ENCODE results near the gene ZBTB24. TPM values are rescaled to one million over a fixed set of nuclear protein-coding genes. Genes with fewer than 3 reads are reported as not detected.

The ZBTB24 gene
- total RNA-seq, 1 experiment from 2014 or later: 13.4 TPM

- DNase-seq (ENCODE audit: low read depth): no peak
These were observed 31.6 kb downstream of the ZBTB24 start for GRCh38 chr6:109451376-109451775.

- no peak for DNase-seq (ENCODE audit: low read depth)
These were observed 32.2 kb downstream of the ZBTB24 start for GRCh38 chr6:109450801-109451200.

DNA sequence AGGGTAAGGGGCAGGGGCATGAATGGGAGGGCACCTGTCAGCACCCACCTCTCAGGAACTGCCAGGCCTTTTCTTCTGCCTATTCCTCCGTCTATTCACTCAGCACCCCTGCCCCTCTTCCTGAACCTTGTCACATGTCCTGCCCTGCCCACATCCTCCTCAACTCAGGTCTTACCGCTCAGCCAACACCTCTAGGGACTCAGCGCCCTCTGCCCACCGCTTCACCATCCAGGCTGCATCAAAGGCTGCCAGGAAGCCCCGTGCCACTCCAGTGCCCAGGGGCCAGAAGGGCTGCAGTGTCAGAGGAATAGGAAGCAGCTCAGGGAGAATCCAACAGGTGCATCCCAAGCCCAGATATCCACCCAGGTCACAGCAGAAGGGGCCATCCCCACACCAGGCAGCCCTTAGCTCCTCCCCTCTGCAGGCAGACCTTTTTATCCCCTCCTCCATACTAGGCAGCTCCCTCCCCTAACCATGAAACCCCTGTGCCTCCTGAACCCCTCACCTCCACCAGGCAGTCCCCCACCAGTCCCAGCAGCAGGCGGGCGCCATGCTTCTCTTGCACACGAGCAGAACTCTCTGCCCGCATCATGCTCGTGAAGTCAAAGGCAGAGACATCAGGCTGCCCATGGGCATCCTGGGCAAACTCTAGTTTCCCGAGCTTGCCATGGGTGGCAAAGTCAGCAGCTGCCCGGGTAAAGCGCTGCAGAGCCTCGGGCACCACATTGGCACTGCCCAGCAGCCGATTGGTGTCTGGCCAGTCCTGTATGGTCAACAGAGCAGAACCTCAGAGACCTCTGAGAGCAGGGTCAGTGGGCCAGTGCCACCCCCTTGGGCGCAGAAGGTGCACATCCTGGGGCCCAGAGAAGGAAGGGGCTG is 33.0 kb downstream of the ZBTB24 start:
- no peak for DNase-seq (ENCODE audit: low read depth)

- DNase-seq (ENCODE audit: low read depth): no peak
These were observed 33.8 kb downstream of the ZBTB24 start for GRCh38 chr6:109449064-109449794.

DNA sequence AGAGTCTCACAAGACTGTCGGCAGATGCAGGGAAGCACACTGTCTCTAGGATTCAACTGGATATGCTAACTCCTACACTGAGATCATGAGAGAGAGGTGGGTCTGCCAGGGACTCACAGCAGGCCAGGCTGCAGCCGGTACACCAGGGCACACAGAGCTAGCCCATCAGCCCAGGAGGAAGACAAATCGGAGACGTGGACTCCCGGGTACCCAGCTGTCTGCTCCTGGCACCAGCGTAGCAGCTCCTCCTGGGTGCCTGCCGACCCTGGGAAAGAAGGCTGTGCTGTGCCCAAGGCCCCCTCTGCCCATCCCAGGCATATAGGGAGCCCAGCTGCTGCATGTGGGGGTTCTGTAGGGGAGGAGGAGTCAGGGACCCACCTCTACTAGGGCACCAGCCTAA is 34.4 kb downstream of the ZBTB24 start:
- DNase-seq (ENCODE audit: low read depth): no peak

DNA sequence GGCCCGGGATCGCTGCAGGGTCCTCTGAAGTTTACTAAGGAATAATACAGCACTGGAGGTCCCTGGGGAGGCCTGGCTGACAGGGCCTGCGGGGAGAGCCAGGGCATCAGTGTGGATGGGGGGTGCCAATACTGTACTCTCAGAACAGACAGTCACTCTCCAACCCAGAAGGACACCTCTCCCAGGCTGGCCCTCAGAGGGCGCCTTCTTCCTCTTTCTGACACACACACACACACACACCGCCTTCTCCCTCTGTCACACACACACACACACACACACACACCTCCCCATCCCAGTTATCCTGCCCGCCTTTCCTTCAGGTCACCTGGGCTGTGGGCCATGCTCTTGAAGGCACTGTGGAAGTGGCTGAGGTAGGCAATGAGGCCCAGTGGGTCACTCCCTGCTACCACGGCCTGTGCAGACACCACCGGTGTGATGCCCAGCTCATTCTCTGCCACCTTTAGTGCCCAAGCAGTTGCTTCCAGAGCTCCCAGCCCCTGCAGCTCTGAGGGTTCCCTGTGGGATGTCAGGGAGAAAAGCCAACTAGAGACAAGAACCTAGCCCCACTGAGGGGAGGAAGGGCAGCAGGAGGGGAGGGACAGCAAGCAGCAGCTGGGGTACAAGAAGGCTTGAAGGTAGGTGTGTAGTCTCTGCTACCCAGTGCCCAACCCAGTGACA is 35.0 kb downstream of the ZBTB24 start:
- no peak for DNase-seq (ENCODE audit: low read depth)

- DNase-seq (ENCODE audit: low read depth): no peak
These were observed 35.9 kb downstream of the ZBTB24 start for GRCh38 chr6:109447087-109447486.

- DNase-seq (ENCODE audit: low read depth): no peak
These were observed 36.5 kb downstream of the ZBTB24 start for GRCh38 chr6:109446541-109446940.

GRCh38 chr6:109446072-109446471 is 36.9 kb downstream of the ZBTB24 start:
- DNase-seq (ENCODE audit: low read depth): no peak

GRCh38 chr6:109445382-109445781 is 37.6 kb downstream of the ZBTB24 start:
- DNase-seq (ENCODE audit: low read depth): no peak

- DNase-seq (ENCODE audit: low read depth): no peak
These were observed 39.5 kb downstream of the ZBTB24 start for GRCh38 chr6:109443425-109443950.

DNA sequence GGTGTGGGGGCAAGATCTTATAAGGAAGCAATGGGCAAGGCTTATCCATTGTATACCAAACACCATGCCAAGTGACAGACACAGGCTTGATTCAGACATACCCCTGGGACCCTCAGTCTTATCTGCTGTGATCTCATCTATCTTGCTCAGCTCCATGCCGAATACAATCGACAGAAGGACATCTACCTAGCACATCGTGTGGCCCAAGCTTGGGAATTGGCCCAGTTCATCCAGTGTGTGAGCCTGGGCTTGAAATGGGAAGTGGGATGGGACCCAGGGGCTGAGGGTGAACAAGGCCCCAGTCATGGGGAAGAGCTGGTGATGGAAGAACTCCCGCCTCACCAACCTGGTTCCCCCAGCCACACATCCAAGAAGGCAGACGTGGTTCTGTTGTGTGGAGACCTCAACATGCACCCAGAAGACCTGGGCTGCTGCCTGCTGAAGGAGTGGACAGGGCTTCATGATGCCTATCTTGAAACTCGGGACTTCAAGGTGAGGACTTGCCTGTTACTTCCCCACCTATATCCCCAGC is 40.6 kb downstream of the ZBTB24 start:
- DNase-seq (ENCODE audit: low read depth): no peak

- DNase-seq (ENCODE audit: low read depth): peak; percentile 68
These were observed 41.8 kb downstream of the ZBTB24 start for GRCh38 chr6:109441069-109441816.

GRCh38 chr6:109440331-109441068 is 42.5 kb downstream of the ZBTB24 start, which contains the start of the genes PPIL6 and SMPD2:
Gene PPIL6 (minus strand): TSS chr6:109440628. CDS start chr6:109440590, 38 bp downstream.
Gene SMPD2 (plus strand): TSS chr6:109440724. CDS start chr6:109441122, 398 bp downstream.
- DNase-seq (ENCODE audit: low read depth): peak; percentile 89

DNA sequence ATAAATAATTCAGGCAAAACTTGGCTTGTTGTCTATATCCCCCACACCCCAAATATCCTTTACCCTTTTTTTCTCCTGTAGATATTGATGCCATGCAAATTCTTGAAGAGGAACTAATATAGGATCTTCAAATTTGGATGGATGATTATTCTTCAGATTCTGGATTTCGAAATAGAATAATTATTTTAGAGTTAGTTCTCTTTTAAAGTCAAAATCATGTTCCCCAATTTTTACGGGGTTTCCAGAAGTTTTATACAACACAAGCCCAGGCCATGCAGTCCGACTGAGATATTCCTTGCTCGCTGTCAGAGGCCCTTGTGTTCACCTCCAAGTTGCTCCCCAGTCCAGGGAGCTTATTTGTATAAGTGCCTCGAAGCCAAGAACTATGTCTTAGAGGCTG is 47.0 kb downstream of the ZBTB24 start:
- DNase-seq (ENCODE audit: low read depth): no peak

GRCh38 chr6:109434456-109434855 is 48.6 kb downstream of the ZBTB24 start:
- DNase-seq (ENCODE audit: low read depth): no peak

DNA sequence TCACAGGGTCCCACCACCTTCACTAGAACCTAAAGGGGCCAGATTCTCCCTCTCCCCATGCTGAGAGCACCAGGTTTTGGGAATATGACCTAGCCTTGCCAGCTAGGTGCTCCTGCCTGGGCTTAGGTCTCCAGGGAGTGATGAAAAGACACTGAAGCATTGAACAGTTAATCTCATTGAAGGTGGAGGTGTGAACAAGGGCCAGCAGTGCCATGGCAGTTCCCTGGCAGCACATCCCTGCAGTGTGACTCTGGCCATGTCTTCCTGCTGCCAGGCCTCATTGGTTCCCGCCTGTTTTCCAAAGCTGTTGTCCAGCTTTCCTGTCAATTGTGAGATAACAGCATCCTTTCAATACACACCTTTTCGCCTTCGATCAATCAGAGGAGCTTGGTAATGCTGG is 53.5 kb downstream of the ZBTB24 start:
- DNase-seq (ENCODE audit: low read depth): no peak

DNA sequence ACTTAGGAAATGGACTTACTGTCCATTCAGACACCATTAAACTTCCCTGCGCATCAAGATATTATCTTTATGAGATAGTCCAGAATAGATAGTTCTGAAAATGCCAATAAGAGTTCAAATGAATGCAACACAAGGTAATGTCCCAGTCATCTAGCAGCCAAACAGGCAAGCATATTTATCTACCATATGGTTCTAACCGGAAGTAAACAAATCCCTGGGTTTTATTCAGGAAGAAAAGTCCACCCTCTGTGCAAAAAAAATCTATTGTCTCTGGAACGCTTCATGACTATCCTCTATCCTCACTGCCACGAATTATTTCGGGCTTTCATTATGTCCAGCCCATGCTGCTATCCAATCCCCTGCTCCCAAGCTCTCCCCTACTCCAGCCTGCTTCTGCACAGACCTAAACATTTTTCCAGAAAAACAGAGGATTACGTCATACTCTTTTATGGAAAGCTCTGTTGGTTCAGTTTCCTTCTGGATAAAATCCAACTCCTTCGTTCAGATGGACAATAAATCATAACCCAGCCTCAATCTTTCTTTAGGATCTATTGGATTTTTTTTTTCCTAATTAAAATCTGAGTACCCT is 54.0 kb downstream of the ZBTB24 start:
- DNase-seq (ENCODE audit: low read depth): peak; percentile 46

- DNase-seq (ENCODE audit: low read depth): peak; percentile 73
These were observed 58.1 kb downstream of the ZBTB24 start for GRCh38 chr6:109424946-109425345.

GRCh38 chr6:109421184-109421583 is 61.8 kb downstream of the ZBTB24 start:
- DNase-seq (ENCODE audit: low read depth): no peak

Measured in M059J (cell line).